GM18907 (cell line): ENCODE data around the gene XYLT2.
"Not testable (repeated sequence)": the region's sequence is repeated elsewhere in the genome, so short reads cannot be mapped to it uniquely, and the experiment has no call there.

Source experiments
- ATAC-seq: cut with Tn5 transposase; IDR thresholded peaks from one replicate; pipeline ENCODE4 v1.9.1; 2021; ENCODE audit warnings: mild to moderate bottlenecking, moderate library complexity; ENCODE audit not compliant: unreplicated experiment

The XYLT2 gene

DNA sequence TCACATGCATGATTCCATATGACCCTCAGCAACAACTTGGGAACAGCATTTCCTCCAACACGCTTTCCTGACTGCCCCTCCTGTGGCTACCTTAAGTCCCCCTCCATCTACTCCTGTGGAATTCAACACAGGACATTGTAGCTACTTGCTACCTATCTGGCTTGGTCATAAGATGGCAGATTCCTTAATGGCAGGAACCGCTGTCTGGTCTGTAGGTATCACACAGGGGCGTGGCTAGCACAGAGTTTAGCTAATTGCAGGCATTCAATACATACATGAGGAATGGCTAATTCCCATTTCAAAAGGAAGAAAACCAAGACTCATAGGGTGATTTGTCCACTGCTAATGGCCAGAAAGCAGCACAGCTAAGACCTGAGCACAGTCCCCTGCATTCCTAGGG, 42.8 kb downstream of the XYLT2 start:
- no peak for ATAC-seq

DNA sequence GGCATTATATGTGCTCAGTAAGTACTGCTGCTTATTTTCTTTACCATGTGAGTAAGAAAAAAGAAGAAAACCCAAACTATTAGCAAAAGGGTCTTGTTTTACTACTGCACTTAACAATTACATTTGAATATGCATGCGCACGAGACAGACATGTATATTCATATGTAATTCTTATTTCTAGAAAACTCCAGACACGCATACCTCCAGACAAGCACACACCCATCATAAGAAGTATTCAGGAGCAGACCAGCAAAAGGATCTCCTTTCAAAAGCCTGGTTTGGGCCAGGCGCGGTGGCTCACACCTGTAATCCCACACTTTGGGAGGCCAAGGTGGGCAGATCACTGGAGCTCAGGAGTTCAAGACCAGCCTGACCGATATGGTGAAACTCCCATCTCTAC, 43.6 kb downstream of the XYLT2 start:
- no peak for ATAC-seq

DNA sequence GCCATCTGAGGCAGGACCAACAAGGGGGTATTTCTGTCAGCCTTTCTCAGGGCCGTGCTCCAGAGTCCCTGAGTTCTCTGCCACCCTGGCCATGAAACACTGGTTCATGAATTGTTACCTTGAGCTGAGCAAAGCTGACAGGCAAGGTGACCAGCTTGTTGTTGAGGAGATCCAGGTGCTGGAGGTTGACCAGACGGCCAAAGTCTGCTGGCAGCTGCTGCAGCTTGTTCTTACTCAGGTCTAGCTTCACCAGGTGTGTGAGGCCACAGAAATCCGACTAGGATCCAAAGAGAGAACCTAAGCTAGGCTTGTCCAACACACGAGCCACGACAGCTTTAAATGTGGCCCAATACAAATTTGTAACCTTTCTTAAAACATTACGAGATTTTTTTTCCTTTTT, 46.7 kb downstream of the XYLT2 start:
- no peak for ATAC-seq

DNA sequence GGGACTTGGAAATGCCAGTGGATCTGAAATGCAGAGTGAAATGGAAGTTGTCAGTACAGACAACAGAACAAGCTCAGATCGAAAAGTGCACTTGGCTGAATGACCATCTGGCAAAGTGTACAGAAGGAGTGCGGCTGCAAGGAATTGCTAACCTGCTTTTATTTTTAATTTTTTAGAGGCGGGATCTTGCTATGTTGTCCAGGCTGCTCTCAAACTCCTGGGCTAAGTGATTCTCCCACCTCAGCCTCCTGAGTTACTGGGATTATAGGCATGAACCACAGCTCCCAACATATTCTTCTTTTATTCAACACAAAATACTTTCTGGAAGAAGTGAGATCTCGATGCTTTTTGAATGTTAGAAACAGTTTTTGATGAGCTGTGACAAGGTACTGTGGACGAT, 47.8 kb downstream of the XYLT2 start:
- no peak for ATAC-seq

DNA sequence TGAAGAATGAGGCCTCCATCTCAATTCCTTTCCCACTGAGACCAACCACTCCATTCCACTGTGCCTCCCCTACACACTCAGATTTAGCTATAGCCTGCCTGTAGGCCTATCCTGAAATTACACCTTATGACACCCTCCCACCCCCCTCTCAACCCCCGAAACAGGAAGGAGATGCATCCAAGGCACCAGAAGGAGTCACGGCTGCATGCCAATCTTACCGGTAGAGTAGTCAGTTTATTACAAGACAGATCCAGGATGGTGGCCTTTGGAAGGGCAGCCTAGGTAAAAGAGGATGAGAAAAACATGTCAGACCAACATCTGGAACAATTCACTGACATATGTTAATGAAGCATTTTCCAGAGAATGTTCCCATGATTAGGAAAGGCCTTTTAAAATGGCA, 48.8 kb downstream of the XYLT2 start:
- ATAC-seq: no peak

DNA sequence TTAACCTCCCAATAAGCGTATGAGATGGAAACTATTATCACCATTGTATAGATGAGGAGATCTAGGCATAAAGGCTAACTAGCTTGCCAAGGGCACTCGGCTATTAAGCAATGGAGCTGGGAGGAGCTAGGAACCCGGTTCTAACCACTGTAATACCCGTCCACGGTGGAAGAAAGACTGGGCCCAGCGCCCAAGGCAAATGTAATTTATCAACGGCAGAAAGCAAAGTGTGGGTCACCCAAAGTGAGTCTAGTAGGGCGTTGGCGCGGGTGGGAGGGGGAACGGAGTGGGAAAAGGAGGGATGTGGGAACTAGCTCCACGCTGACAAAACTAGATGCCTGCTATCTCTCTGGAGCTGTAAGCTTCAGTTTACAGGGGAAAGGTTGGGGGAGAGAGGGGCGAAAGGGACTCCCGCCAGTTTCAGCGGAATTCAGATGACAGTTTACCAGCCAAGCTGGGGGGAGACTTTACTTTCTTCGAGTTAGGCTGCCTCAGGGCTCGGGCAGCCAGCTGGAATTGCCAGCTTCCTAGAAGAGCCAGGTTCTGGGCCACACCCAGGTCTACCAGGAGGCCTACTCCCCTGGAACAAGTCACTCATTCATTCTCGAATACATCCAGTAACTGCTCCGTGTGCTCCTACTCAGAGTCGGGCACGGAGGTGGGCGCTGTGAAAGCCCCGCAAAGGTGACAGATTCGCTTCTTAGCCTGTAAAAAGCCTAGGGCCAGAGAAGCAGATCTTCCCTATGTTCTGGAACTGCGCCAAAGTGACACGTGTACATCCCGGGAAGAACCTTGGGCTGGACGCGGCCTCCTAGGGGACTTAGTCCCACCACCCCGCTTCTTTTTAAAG, 50.6 kb downstream of the XYLT2 start:
- ATAC-seq: no peak

DNA sequence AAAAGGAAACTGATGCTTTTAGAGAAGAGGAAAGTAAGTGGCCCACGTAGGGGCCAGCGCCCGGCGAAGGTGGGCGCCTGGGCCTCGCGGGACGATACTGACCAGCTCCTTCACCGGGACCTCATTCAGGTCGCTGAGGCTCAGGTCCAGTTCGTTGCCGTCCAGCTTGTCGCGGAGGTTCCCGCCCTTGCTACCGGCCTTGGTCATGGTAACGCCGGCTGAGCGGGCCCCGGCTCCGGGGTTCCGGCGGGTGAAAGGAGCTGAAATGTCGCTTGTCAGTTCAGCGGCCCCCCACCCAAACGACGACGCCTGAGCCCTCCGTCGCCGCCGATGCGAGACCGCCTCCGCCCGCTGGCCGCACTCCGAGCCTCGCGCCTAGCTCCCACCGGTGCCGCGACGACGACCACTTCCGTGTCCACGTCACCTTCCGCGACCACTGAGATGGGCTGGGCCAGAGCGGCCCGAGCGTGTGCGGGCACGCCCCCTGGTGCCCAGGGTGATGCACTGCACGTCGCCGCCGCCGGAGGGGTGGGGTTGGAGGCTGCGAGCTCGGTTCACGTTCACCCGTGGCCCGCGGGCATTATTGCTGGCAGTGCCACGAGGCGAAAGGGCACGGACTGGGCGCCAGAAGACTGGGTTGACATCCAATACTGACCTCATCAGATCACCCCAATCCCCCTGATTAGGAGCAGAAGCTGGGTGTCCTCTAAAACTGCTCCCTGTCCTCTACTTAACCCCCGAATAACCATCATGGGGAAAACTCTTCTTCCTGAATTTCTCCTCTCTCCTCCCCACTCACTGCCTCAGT, 51.4 kb downstream of the XYLT2 start, which contains the start of gene LRRC59:
Gene LRRC59, minus strand, starts transcription at position 413 of the 808 bp plus-strand sequence. Its CDS starts 206 bp downstream, at position 207.
- peak; percentile 95 for ATAC-seq

DNA sequence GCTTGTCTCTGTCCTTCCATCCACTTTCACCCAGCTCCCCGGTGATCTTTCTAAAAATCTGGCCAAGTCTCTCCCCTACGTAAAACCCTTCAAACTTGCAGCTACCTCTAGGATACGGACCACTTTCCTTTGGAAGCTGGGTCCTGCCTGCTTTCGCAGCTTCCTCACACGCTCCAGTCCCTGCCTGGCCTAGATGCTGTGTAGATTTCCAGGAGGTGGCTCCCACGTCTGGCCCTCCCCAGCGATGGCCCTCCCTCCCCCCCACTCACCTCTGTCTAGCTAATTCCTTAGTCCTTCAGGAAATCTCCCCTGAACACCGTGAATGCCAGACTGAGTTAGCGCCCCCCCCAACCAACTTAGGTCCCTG, 52.0 kb downstream of the XYLT2 start:
- ATAC-seq: no peak

DNA sequence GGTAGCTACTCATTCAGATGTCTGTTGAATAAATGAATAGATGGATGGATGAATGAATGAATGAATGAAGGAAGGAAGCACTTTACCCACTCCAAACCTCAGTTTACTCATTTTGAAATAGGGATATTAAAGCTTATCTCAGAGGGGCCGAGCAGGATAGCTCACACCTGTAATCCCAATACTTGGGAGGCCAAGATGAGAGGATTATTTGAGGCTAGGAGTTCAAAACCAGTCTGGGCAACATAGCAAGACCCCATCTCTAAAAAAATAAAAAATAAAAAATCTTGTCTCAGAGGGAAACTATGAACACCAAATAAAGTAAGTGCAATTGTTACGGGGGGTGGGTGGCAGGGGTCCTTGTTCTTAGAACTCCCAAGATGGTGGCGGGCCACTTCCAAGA, 52.7 kb downstream of the XYLT2 start:
- ATAC-seq: not testable (repeated sequence)

DNA sequence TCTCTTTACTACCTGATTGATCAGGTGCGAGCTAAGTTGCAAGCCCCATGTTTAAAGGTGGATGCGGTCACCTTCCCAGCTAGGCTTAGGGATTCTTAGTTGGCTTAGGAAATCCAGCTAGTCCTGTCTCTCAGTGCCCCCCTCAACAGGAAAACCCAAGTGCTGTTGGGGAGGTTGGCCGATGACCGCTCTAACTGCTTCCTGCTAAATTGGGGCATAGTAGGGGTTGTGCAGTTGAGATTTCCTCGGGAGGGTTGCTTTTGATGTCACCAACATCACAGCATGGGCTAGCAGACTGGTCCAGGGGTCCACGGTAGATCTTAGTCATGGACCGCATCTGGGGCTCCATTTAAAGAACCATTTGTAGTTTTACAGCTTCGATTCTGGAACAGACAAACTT, 53.7 kb downstream of the XYLT2 start:
- not testable (repeated sequence) for ATAC-seq

DNA sequence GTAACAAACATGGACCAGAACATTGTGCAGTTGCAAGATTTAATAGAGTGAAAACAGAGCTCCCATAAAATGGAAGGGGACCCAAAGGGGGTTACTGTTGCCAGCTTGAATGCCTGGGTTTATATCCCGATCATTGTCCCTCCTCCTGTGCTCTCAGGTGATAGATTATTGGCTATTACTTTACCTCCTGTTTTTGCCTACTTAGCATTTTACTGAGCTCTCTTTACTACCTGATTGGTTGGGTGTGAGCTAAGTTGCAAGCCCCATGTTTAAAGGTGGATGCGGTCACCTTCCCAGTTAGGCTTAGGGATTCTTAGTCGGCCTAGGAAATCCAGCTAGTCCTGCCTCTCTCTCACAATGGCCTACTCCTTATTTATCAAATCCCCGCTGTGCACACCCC, 59.4 kb downstream of the XYLT2 start:
- ATAC-seq: not testable (repeated sequence)

DNA sequence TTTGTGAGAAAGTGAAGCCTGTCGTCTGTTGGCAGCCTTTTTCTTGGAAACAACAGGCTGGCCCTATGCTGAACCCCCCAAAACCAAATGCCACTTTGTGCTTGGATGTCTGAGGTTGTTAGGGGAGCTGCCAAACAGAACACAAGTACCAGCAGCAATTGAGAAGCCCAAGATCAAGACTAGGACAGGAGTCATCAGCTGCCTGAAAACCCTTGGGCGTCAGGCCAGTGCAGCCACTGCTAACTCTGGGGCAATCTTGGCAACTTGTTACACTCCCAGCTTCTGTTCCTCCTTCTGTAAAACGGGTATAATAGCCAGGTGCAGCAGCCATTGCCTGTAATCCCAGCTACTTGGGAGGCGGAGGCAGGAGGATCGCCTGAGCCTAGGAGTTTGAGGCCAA, 60.7 kb downstream of the XYLT2 start:
- ATAC-seq: no peak

DNA sequence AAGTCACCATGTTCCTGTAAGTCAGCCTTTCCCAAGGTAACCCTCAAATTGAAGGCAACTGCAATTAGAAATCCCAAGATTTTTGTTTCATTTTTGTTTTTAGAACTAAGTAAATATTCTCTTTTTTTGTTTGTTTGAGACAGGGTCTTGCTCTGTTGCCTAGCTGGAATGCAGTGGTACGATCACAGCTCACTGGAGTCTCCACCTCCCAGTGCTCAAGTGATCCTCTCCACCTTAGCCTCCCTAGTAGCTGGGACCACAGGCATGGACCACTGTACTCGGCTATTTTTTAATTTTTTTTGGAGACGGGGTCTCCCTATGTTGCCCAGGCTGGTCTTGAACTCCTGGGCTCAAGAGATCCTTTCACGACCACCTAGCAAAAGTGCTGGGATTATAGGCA, 62.0 kb downstream of the XYLT2 start:
- no peak for ATAC-seq
